ENCODE results near the gene MYT1.
"Not testable (repeated sequence)": the region's sequence is repeated elsewhere in the genome, so short reads cannot be mapped to it uniquely, and the experiment has no call there.

Gene MYT1

DNA sequence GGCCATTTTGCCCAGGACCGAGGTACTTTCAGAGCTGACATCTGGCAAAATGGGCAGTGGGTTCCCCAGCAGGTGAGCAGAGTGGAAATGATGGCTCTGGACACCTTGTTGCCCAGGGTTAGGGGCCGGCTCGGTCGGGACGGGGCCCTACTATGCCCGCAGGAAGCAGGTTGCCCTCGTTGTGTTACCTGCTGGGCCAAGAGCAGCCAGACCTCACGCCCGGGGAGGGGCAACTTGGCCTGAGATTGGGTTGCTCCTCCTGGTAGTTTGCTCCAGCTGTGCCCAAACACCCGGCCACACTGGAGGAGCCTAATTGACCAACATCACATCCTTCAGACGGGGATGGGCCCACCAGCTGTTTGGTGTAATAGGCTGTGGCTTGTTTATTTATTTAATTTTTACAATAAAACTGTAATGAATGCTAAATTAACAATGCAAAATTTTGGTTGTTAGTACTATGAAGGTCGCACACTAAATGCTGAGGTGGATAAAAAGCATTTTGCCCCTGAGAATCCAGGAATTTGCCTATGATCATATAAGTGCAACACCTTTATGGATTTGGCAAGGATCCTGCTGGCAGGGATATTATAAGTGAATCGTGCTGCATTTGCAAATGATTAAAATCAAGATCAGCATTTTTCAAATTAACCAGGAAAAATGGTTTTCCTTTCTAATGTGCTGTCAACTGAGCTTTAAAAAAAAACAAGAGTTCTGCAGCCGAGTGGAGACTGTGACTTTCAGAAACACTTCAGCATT is 64.7 kb downstream of the MYT1 start:
- in situ Hi-C loops (cut with MboI; ENCODE audit: low sequenced_read_pairs): no loop called here

DNA sequence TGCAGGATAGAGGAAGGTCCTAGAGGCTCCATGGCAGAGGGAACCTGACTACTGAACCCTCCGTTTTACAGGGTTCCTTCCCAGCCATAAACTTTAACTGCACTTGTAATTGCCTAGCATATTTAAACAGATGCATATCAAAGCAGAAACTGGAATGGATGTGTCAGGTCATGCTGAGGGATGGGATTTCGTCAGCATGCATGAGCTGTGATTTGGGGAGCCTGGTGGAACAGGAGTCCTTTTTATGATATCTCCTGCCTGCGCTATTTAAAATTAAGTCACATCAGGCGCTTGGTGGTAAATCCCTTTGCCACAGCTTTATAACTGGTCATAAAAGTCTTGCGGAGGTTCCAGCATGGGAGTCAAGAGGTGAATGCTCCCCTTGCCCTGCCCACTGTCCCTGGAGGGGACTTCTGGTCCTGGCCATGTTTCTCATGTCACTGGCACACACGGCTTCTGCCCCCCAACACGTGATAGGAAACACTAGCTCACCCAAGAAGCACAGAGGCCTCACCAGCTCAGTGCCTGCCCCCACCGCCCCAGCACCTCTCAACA is 65.3 kb downstream of the MYT1 start:
- in situ Hi-C loops (cut with MboI; ENCODE audit: low sequenced_read_pairs): no loop called here

- in situ Hi-C loops (cut with MboI; ENCODE audit: low sequenced_read_pairs): no loop called here
These were observed 66.4 kb downstream of the MYT1 start for GRCh38 chr20:64230461-64231145.

- in situ Hi-C loops (cut with MboI; ENCODE audit: low sequenced_read_pairs): no loop called here
These were observed 67.6 kb downstream of the MYT1 start for GRCh38 chr20:64231621-64232550.

GRCh38 chr20:64232794-64233193 is 68.5 kb downstream of the MYT1 start:
- in situ Hi-C loops (cut with MboI; ENCODE audit: low sequenced_read_pairs): no loop called here

GRCh38 chr20:64233725-64234124 is 69.5 kb downstream of the MYT1 start:
- in situ Hi-C loops (cut with MboI; ENCODE audit: low sequenced_read_pairs): no loop called here

GRCh38 chr20:64234291-64234791 is 70.1 kb downstream of the MYT1 start:
- in situ Hi-C loops (cut with MboI; ENCODE audit: low sequenced_read_pairs): no loop called here

- in situ Hi-C loops (cut with MboI; ENCODE audit: low sequenced_read_pairs): not testable (repeated sequence)
These were observed 70.8 kb downstream of the MYT1 start for GRCh38 chr20:64234921-64235565.

DNA sequence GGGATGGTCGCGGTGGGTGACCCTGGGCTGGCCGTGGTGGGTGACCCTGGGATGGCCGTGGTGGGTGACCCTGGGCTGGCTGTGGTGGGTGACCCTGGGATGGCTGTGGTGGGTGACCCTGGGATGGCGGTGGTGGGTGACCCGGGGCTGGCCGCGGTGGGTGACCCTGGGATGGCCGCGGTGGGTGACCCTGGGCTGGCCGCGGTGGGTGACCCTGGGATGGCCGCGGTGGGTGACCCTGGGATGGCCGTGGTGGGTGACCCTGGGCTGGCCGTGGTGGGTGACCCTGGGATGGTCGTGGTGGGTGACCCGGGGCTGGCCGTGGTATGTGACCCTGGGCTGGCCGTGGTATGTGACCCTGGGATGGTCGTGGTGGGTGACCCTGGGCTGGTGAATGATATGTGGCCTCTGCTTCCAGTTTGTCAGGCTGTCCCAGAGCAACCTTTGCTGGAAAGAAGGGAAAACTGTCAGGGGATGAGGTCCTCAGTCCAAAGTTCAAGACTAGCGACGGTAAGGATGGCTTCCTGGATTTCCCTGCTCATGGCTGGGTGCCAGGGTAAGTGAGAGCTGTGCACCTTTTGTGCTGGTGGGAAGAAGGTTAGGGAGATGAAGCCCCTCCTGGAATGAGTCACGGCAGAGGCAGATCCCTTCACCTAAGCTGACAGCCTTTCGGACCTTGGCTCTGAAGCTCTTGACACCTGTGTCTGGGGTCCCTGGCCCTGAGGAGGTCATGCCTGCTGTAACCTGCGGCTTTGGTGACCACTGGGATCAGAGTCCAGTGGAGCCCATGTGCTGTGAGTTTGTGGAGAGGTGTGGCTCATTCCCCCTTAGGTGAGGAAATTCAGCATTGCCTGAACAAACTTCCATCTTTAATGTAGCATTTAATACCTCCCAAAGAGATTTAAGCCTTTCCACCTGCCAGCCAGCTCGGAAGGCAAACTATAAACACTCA is 72.2 kb downstream of the MYT1 start:
- in situ Hi-C loops (cut with MboI; ENCODE audit: low sequenced_read_pairs): no loop called here

DNA sequence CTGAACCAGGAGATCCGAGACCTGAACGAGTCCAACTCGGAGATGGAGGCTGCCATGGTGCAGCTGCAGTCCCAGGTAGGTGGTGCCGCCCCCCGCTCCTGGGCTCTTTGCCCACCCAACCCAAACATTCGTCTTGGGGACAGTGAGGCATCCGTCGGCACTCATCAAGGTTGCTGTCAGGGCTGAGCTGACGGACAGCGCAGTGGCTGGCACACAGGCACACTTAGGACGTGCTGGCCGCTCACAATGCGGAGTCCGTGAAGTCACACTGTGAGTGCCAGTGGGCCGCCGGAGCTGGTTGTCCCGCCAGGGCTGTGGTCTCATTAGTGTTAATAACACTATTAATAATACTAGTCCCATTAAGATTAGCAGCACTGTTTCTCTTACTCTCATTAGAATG is 73.1 kb downstream of the MYT1 start:
- in situ Hi-C loops (cut with MboI; ENCODE audit: low sequenced_read_pairs): no loop called here

DNA sequence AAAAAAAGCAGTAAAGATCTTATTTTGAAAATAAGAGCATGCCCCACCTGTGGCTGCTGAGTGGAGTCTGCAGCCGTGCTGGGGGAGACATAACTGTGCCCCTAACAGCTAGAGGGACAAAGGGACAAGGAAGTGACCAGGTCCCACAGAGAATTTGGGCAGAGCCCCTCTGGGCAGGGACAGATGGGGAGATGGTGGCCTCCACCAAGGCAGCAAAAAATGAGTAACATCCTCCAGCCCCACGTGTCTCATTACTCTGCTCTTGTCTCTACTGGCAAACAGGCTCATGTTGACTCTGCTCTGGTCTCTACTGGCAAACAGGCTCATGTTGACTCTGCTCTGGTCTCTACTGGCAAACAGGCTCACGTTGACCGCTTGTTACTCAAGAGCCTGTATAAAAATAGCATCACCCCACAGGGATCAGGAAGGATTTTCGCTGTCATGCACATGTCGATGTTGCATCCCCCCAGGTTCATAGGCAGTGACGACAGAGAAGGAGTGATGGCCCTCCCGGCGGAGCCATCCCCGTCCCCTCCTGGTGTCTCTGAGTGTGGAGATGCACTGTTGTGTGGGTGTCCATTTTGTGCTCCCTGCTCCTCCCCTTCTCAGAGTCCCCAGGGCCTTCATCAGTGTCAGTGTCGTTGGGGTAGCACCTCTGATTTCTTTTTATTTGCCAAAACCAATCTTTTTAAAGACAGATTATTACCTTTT is 74.0 kb downstream of the MYT1 start:
- in situ Hi-C loops (cut with MboI; ENCODE audit: low sequenced_read_pairs): no loop called here

- in situ Hi-C loops (cut with MboI; ENCODE audit: low sequenced_read_pairs): no loop called here
These were observed 74.7 kb downstream of the MYT1 start for GRCh38 chr20:64238851-64239387.

DNA sequence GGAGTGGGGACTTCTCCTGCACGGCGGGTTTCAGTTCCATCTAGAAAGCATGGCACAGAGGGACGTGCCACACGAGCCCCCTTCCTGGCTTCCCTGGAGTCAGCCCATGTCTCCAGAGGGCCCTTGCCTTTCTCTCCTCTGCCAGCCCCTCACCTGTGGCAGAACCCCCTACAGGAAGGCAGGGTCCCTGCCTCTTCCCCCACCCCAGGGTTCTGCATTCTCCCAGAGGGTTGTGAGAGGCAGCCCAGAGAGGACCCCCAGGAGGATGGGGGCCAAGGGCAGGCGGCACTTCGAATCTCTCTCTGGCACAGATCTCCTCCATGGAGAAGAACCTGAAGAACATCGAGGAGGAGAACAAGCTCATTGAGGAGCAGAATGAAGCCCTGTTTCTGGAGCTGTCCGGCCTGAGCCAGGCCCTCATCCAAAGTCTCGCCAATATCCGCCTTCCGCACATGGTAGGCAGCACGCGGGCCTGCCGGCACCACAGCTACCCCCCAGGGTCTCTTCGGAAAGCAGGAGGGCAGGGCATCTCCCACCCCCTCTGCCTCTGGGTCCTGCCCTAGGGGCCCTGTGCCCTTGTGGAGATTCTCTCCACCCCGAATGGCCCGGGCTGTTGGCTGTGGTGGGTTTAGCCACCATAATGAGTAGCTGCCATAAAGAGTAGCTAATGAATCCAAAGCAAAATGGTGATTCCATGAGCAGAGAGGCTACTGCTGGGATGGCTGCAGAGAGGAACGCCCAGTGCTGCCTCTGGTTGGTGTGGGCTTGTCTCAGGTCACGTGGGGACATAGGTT is 75.4 kb downstream of the MYT1 start:
- in situ Hi-C loops (cut with MboI; ENCODE audit: low sequenced_read_pairs): no loop called here

GRCh38 chr20:64240243-64241015 is 76.2 kb downstream of the MYT1 start:
- in situ Hi-C loops (cut with MboI; ENCODE audit: low sequenced_read_pairs): no loop called here

- in situ Hi-C loops (cut with MboI; ENCODE audit: low sequenced_read_pairs): no loop called here
These were observed 76.8 kb downstream of the MYT1 start for GRCh38 chr20:64241061-64241460.

GRCh38 chr20:64242003-64242796 is 77.9 kb downstream of the MYT1 start:
- in situ Hi-C loops (cut with MboI; ENCODE audit: low sequenced_read_pairs): no loop called here

Data from HL-60/S4 (cell line).